SU-DHL-6 (cell line): ENCODE data around the gene APH1B.

Experiments used
- H2AFZ ChIP-seq: fragments of 200-600 bp; sonication (generic); 2 replicates; pipeline ENCODE4 v1.6.1; 2014; ENCODE audit warnings: low read depth, mild to moderate bottlenecking, moderate library complexity, mixed read lengths, antibody characterized with exemption, low read length; ENCODE audit not compliant: severe bottlenecking
- H3F3A ChIP-seq: fragments of 200-600 bp; shearing (Covaris generic); 2 replicates; pipeline ENCODE4 v1.6.0; 2016; ENCODE audit warnings: antibody characterized with exemption, mild to moderate bottlenecking; ENCODE audit not compliant: insufficient read depth
- H3K27ac ChIP-seq: fragments of 200-600 bp; sonication (generic); 2 replicates; pipeline ENCODE4 v1.5.1; 2016; ENCODE audit warnings: low read depth, mild to moderate bottlenecking, low read length, moderate library complexity, mixed read lengths
- H3K27me3 ChIP-seq: fragments of 200-600 bp; sonication (generic), shearing (Covaris generic); 2 replicates; pipeline ENCODE4 v1.6.0; 2014; ENCODE audit warnings: mild to moderate bottlenecking, low read length
- H3K36me3 ChIP-seq: fragments of 200-600 bp; sonication (generic); 2 replicates; pipeline ENCODE4 v1.6.1; 2014; ENCODE audit warnings: mild to moderate bottlenecking, low read length, mixed read lengths
- H3K4me2 ChIP-seq: fragments of 300-600, 200-600 bp; shearing (Covaris generic), sonication (generic); 2 replicates; pipeline ENCODE4 v1.6.0; 2014; ENCODE audit warnings: low read length, low read depth, mild to moderate bottlenecking; ENCODE audit not compliant: poor library complexity, severe bottlenecking
- H3K4me3 ChIP-seq: fragments of 200-600 bp; sonication (generic); 2 replicates; pipeline ENCODE4 v1.5.1; 2014; ENCODE audit warnings: antibody characterized with exemption, low read length, mild to moderate bottlenecking, mixed read lengths; ENCODE audit not compliant: insufficient read depth, poor library complexity, severe bottlenecking
- H3K79me2 ChIP-seq: fragments of 200-600 bp; sonication (generic); 2 replicates; pipeline ENCODE4 v1.6.1; 2014; ENCODE audit warnings: mild to moderate bottlenecking, low read length, moderate library complexity; ENCODE audit not compliant: insufficient read depth
- H3K9ac ChIP-seq: fragments of 200-600 bp; sonication (generic); 2 replicates; pipeline ENCODE4 v1.7.0; 2014; ENCODE audit warnings: mild to moderate bottlenecking, low read length
- H3K9me2 ChIP-seq: fragments of 200-600 bp; sonication (generic); replicated peaks from 2 replicates; pipeline ENCODE4 v1.6.1; 2014; ENCODE audit warnings: low read length; ENCODE audit not compliant: insufficient read depth
- H3K9me3 ChIP-seq: fragments of 200-600 bp; sonication (generic); 2 replicates; pipeline ENCODE4 v1.6.1; 2014; ENCODE audit warnings: low read length, mixed read lengths; ENCODE audit not compliant: insufficient read depth
- H4K20me1 ChIP-seq: fragments of 200-600 bp; sonication (generic); 2 replicates; pipeline ENCODE4 v1.6.1; 2014; ENCODE audit warnings: low read depth, mild to moderate bottlenecking, antibody characterized with exemption, low read length, moderate library complexity, mixed read lengths
- EZH2phosphoT487 ChIP-seq: fragments of 200-600 bp; sonication (generic), shearing (Covaris generic); conservative IDR thresholded peaks from 2 replicates; pipeline ENCODE4 v1.6.1; 2018; ENCODE audit warnings: mild to moderate bottlenecking, antibody characterized with exemption, low read length, moderate library complexity, mixed read lengths
- TF ChIP-seq, protein P1 (sequence below): fragments of 200-600 bp; sonication (generic); IDR thresholded peaks from one replicate; pipeline ENCODE4 v1.5.1; 2017; ENCODE audit warnings: antibody characterized with exemption, mild to moderate bottlenecking, low read length, moderate library complexity; ENCODE audit not compliant: insufficient read depth, poor library complexity, severe bottlenecking

APH1B gene

DNA sequence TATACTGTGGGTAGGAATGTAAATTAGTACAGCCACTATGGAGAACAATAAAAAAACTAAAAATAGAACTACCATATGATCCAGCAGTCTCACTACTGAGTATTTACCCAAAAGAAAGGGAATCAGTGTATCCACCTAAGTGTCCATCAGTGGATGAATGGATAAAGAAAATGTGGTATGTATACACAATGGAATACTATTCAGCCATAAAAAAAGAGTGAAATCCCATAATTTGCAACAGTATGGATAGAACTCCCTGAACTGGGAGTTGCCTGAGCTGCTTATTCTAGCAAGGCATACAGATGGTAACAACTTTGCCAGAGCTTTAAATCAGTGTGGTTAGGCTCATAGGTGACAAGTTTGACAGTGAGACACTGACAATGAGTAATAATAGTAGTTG, 16.1 kb upstream of the APH1B start:
- Histone ChIP-seq H3K27ac (no peak overlapping the region), H4K20me1 (no peaks in the 10 kb centered on the region), H3K79me2 (no peaks in the 10 kb centered on the region), H3K27me3 (no peaks in the 10 kb centered on the region), H3K36me3 (peaks cover 46% of the 10 kb centered on the region; the same call in 1 of the 2 replicates), H2AFZ (no peak overlapping the region), H3K9me2 (no peaks in the 10 kb centered on the region), H3K4me2 (no peak overlapping the region), H3F3A (no peaks in the 10 kb centered on the region), H3K4me3 (no peak overlapping the region), H3K9me3 (no peaks in the 10 kb centered on the region), H3K9ac (no peak overlapping the region)
- TF ChIP-seq EZH2phosphoT487, result no peak
- TF ChIP-seq, protein P1, sequence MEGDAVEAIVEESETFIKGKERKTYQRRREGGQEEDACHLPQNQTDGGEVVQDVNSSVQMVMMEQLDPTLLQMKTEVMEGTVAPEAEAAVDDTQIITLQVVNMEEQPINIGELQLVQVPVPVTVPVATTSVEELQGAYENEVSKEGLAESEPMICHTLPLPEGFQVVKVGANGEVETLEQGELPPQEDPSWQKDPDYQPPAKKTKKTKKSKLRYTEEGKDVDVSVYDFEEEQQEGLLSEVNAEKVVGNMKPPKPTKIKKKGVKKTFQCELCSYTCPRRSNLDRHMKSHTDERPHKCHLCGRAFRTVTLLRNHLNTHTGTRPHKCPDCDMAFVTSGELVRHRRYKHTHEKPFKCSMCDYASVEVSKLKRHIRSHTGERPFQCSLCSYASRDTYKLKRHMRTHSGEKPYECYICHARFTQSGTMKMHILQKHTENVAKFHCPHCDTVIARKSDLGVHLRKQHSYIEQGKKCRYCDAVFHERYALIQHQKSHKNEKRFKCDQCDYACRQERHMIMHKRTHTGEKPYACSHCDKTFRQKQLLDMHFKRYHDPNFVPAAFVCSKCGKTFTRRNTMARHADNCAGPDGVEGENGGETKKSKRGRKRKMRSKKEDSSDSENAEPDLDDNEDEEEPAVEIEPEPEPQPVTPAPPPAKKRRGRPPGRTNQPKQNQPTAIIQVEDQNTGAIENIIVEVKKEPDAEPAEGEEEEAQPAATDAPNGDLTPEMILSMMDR, result no peak

DNA sequence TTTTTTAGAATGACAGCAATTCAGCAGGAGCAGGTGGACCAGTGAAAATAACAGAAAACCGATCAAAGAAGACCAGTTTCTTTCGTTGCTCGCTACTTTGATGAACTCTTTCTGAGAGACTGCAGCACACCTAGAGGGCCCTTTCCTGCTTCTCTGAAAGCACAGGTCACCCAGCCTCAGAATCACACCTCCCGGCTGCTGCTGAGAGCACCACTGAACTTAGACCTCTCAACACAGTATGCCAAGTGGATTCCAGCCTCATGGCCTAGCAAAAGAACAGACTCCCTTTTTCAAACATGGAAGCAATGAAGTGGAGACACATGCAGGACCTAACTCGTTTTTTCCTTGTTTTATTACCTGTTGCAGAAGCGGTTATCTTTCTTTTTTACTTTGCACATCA, 13.9 kb upstream of the APH1B start:
- peaks cover 38% of the 10 kb centered on the region; the same call in 1 of the 2 replicates for H3K36me3 ChIP-seq

DNA sequence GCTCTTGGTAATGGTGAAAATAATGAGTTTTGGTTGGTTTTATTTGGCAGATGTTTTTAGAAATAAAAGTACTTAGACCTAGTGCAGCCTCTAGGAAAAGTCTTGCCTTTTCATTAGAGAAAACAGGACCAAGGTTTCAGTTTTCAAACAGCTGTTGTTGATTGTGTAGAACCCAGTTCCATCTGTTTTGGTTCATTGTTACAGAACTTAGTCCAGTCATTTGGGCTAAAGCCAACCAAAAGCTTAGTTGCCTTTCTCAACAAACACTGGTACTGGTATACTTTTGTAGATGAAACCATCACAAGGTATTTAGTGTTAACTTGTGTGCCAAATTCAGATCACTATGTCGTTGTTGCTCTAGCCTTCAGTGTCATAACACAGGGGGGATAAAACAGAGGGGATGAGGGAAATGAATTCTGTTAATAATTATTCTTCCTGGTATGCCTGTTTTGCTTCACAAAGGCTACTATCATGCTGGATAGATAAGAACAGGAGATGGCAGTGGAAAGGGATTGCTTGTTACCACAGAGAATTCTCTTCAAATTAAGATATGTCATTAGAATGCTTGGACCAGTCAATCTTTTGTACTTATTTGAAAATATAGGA, 12.6 kb upstream of the APH1B start:
- no peak overlapping the region for H3K4me2 ChIP-seq
- H3K27me3 ChIP-seq, result no peaks in the 10 kb centered on the region
- H3K79me2 ChIP-seq, result no peaks in the 10 kb centered on the region
- no peak overlapping the region for H2AFZ ChIP-seq
- H3K9me3 ChIP-seq, result no peaks in the 10 kb centered on the region
- H3K36me3 ChIP-seq, result peaks cover 37% of the 10 kb centered on the region; the same call in 1 of the 2 replicates
- no peak overlapping the region for H3K9ac ChIP-seq
- H4K20me1 ChIP-seq, result no peaks in the 10 kb centered on the region
- no peak overlapping the region for H3K4me3 ChIP-seq
- H3K27ac ChIP-seq, result no peak overlapping the region
- TF ChIP-seq, protein P1, result no peak
- no peak for TF ChIP-seq EZH2phosphoT487
- no peaks in the 10 kb centered on the region for H3F3A ChIP-seq
- H3K9me2 ChIP-seq, result no peaks in the 10 kb centered on the region

More for the DNA sequence above, 13.9 kb upstream of the APH1B start:
- Histone ChIP-seq H3K9me2 (no peaks in the 10 kb centered on the region), H3K9ac (no peak overlapping the region), H3K9me3 (no peaks in the 10 kb centered on the region), H3K27ac (no peak overlapping the region), H4K20me1 (no peaks in the 10 kb centered on the region), H3K79me2 (no peaks in the 10 kb centered on the region), H2AFZ (no peak overlapping the region), H3K4me2 (no peak overlapping the region), H3F3A (no peaks in the 10 kb centered on the region), H3K27me3 (no peaks in the 10 kb centered on the region), H3K4me3 (no peak overlapping the region)
- TF ChIP-seq, protein P1, result no peak
- TF ChIP-seq EZH2phosphoT487, result no peak
